Ishikawa (cell line): ENCODE measurements around the gene MAP3K4.

Source experiments
- CEBPB ChIP-seq: IDR thresholded peaks from 2 replicates; pipeline ENCODE4 v1.6.1; 2012
- CREB1 ChIP-seq: IDR thresholded peaks from 2 replicates; pipeline ENCODE4 v1.6.1; 2012; ENCODE audit warnings: low read depth
- EGR1 ChIP-seq: IDR thresholded peaks from 2 replicates; pipeline ENCODE4 v1.6.1; 2012
- EP300 ChIP-seq: IDR thresholded peaks from 2 replicates; pipeline ENCODE4 v1.6.1; 2012; ENCODE audit warnings: borderline replicate concordance
- FOXM1 ChIP-seq: IDR thresholded peaks from 2 replicates; pipeline ENCODE4 v1.6.1; 2012; ENCODE audit warnings: low read depth, borderline replicate concordance
- MAX ChIP-seq: IDR thresholded peaks from 2 replicates; pipeline ENCODE4 v1.6.1; 2012
- NFIC ChIP-seq: IDR thresholded peaks from 2 replicates; pipeline ENCODE4 v1.6.1; 2012
- RAD21 ChIP-seq: IDR thresholded peaks from 2 replicates; pipeline ENCODE4 v1.6.1; 2012; ENCODE audit warnings: low read depth
- REST ChIP-seq: IDR thresholded peaks from 2 replicates; pipeline ENCODE4 v1.6.1; 2012; ENCODE audit warnings: low read depth, mild to moderate bottlenecking
- TAF1 ChIP-seq: IDR thresholded peaks from 2 replicates; pipeline ENCODE4 v1.6.1; 2012; ENCODE audit warnings: low read depth, mild to moderate bottlenecking
- TCF12 ChIP-seq: IDR thresholded peaks from 2 replicates; pipeline ENCODE4 v1.6.1; 2012; ENCODE audit warnings: low read depth
- TEAD4 ChIP-seq: IDR thresholded peaks from 2 replicates; pipeline ENCODE4 v1.6.1; 2012
- USF1 ChIP-seq: IDR thresholded peaks from 2 replicates; pipeline ENCODE4 v1.6.1; 2012
- YY1 ChIP-seq: IDR thresholded peaks from 2 replicates; pipeline ENCODE4 v1.6.1; 2012; ENCODE audit warnings: low read depth
- ZBTB7A ChIP-seq: IDR thresholded peaks from 2 replicates; pipeline ENCODE4 v1.6.1; 2012; ENCODE audit warnings: low read depth

The MAP3K4 gene

GRCh38 chr6:160950507-160950906, 41.1 kb upstream of the MAP3K4 start:
- TF ChIP-seq TAF1 (no peak), FOXM1 (no peak), USF1 (no peak), NFIC (no peak), EGR1 (no peak), CREB1 (no peak), CEBPB (no peak), ZBTB7A (no peak)

- TF ChIP-seq MAX (no peak), RAD21 (no peak), YY1 (no peak), EGR1 (no peak), TCF12 (no peak), TEAD4 (no peak), FOXM1 (no peak), EP300 (no peak), TAF1 (no peak), REST (no peak), CREB1 (no peak)
Observed at GRCh38 chr6:160951187-160952030, 40.2 kb upstream of the MAP3K4 start.

- TF ChIP-seq EP300 (no peak), CEBPB (0 out of 2 replicates have a peak, but pooled peaks have one; percentile 10)
Observed at GRCh38 chr6:160952633-160953281, 38.8 kb upstream of the MAP3K4 start.

- TF ChIP-seq TEAD4 (no peak), USF1 (no peak), RAD21 (no peak), FOXM1 (no peak), EP300 (no peak), EGR1 (no peak), MAX (no peak), TAF1 (no peak), YY1 (no peak), CREB1 (no peak), REST (no peak), NFIC (no peak), TCF12 (no peak), ZBTB7A (no peak), CEBPB (no peak)
Observed at GRCh38 chr6:160955508-160956295, 35.9 kb upstream of the MAP3K4 start.

GRCh38 chr6:160956300-160957035, 35.1 kb upstream of the MAP3K4 start:
- no peak for TF ChIP-seq RAD21
- TF ChIP-seq EP300, result no peak
- no peak for TF ChIP-seq NFIC
- TF ChIP-seq YY1, result no peak
- no peak for TF ChIP-seq REST
- no peak for TF ChIP-seq CEBPB
- no peak for TF ChIP-seq USF1
- TF ChIP-seq TAF1, result no peak
- TF ChIP-seq CREB1, result no peak
- no peak for TF ChIP-seq FOXM1
- no peak for TF ChIP-seq EGR1
- TF ChIP-seq ZBTB7A, result no peak
- TF ChIP-seq TCF12, result no peak
- no peak for TF ChIP-seq TEAD4
- TF ChIP-seq MAX, result no peak
